Activated CD4-positive, CD25-positive, alpha-beta regulatory T cell treated with anti-CD3 and anti-CD28 coated beads, Interleukin-2, amount 50 U/mL, for 16 hours (primary cell): ENCODE results near the gene GLS2.
"Not testable (repeated sequence)": the region's sequence is repeated elsewhere in the genome, so short reads cannot be mapped to it uniquely, and the experiment has no call there.

Experiments used
- DNase-seq: peaks from one replicate; pipeline ENCODE4 v3.0.0-alpha.2; 2020; ENCODE audit warnings: low read depth, low spot score

The GLS2 gene

DNA sequence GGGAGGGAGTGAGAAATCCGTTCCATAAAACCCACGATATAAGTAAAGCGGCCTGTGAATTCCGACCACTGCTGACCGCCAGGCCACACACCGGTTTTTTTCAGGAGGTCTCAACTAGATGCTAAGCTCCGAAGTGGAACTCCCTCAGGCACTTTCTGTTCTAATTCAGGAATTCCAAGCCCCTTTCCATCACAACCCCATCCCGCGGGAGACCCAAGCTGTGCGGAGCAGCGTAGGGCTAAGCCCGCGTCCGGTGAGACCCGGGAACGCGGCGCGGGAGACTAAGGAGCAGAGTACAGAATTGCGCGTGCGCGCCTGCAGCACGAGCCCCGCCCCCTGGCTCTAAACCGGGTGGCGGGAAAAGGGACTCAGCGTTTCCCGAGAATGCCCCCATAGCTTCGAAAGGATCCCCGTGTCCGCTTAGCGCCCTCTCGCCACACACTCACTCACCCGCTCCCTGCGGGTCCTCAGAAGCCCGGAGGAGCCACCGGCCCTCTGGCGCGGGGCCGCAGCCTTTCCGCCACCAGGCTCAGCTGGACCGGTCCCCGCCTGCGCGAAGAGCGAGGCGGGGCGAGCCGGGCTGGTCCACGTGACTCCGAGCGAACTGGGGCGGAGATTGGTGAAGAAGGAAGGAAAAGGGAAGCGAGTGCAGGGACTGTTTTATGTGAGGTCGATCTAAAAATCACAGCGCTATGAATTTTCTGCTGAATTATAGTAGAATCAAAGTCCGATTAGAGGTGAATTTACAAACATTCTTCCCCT is 38.9 kb downstream of the GLS2 start, which contains the start of gene TIMELESS:
Gene TIMELESS, minus strand, starts transcription at position 567 of the 762 bp plus-strand sequence. CDS start 15,256 bp downstream, outside the sequence.
- peak; percentile 65 for DNase-seq

DNA sequence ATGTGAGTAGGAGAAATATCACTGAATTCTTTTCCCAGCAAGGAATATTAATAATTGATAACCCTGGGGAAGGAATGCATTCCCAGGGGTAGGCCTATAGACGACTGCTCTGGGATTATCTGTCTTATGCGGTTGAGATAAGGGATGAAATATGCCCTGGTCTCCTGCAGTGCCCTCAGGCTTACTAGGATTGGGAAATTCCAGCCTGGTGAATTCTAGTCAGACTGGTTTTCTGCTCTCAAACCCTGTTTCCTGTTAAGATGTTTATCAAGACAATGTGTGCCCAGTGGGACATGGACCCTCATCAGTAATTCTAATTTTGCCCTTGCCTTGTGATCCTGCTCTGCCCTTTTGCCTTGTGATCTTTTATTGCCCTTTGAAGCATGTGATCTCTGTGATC is 44.8 kb downstream of the GLS2 start:
- DNase-seq, result not testable (repeated sequence)

DNA sequence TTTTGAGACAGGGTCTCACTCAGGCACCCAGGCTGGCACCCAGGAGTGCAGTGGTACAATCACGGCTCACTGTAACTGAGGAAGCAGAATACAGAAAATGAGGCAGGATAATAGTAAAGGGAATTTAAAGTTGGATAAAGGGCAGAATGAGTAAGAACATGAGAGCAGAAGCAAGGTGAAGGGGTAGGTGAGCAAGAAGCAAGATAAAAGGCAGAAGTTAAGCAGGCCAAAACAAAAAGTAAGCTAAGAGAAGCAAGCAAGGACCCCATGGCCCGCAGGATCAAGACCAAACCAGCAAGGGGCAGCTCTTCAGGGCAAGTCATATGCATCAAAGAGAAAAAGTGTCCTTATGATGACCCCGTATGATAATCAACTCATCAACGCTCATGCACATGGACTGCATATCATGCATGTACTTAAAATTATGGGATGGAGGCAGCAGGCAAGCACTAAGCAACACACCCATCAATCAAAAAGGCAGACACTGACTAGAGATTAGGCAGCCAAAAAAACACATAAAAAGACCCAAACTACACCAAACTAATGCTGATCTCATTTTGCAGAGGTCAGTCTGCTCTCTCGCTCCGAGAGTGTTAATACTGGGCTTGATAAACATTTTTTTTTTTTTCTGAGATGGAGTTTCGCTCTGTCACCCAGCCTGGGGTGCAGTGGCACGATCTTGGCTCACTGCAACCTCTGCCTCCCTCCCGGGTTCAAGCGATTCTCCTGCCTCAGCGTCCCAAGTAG is 50.4 kb downstream of the GLS2 start:
- no peak for DNase-seq

DNA sequence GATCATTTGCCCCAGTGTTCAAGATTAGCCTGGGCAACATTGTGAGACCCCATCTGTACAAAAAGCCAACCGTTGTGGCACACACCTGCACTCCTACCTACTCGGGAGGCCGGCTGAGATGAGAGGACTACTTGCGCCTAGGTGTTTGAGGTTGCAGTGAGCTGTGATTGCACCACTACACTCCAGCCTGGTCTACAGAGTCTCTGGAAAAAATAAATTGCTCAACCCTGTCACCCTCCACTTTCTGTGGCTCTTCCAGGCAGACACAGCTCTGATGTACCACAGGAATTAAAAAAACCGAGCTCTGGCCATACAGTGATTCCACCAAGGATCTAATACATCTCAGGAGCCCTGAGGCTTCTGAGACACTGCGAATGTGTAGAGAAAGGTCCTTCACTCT is 53.1 kb downstream of the GLS2 start:
- no peak for DNase-seq

DNA sequence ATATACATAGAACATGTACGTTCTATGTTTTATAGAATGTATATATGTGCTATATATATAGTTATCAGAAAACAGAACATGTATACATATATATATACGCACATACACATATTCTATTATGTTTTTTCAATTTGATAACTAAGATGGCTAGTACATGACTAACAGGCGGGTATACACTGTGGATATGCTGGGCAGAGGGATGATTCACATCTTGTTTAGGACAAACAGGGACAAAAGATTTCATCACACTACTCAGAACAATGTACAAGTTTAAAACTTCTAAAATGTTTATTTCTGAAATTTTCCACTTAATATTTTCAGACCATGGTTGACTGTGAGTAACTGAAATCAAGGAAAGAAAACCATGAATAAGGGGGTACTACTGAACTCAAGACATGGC is 56.1 kb downstream of the GLS2 start:
- DNase-seq, result no peak

DNA sequence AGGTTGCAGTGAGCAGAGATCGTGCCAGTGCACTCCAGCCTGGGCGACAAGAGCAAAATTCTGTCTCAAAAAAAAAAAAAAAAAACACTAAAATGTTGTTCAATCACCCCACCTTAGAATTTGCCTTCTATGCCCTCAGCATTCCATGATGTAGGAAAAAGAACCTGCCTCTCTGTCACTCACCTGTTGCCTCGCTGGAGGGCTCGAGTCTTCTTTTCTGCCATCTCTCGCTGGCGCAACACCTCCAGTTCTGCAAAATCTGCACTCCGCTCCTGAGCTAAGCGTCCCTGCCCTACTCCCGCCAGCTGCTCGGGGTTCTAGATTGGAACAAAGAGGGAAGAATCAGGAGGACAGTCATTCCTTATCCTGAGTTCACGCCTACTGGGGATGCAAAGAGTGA is 56.7 kb downstream of the GLS2 start:
- DNase-seq, result no peak

DNA sequence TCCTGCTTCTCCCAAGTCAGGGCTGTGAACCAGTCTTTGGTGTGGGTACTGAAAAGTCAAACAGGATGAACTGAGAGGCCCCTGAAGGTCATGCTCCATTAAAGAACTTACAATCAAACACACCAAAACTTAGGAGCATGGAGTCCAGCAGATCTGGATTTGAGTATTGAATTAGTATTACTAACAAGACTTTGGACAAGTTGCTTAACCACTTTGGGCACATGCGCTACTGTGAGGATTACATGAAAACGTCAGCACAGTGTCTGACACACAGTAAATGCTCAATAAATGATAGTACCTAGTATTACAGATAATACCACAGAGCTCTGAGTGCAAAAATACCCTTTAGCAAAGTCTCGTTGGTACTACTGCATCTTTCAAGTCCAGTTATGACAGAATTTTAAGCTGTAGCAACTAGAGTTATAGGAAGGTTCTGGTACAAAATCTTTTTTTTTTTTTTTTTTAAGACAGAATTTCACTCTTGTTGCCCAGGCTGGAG is 62.0 kb downstream of the GLS2 start:
- DNase-seq, result no peak

DNA sequence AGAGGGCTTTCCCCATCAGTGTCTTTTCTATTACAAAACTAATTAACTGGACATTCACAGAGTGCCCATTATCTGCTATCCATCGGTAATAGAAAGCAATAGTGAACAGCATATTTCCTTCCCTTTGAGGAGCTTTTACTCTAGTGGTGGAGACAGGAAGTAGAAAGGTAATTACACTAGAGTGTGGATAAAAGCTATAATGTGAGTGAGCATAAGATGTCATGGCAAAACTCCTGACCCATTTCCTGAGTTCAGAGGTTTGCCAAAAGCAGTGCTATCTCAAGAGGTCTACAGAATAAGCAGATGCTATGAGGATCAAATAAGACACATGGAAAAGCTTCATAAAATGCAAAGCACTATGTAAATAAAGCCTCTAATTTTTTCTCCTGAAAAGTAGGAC is 62.8 kb downstream of the GLS2 start:
- DNase-seq, result no peak
